ENCODE data around the gene FIBIN. TPM values are rescaled to one million over a fixed set of nuclear protein-coding genes. Genes with fewer than 3 reads are reported as not detected.

The FIBIN gene
- total RNA-seq, 6 experiments from 2014 or later: 38.9 to 101 (median 40.4) TPM

DNA sequence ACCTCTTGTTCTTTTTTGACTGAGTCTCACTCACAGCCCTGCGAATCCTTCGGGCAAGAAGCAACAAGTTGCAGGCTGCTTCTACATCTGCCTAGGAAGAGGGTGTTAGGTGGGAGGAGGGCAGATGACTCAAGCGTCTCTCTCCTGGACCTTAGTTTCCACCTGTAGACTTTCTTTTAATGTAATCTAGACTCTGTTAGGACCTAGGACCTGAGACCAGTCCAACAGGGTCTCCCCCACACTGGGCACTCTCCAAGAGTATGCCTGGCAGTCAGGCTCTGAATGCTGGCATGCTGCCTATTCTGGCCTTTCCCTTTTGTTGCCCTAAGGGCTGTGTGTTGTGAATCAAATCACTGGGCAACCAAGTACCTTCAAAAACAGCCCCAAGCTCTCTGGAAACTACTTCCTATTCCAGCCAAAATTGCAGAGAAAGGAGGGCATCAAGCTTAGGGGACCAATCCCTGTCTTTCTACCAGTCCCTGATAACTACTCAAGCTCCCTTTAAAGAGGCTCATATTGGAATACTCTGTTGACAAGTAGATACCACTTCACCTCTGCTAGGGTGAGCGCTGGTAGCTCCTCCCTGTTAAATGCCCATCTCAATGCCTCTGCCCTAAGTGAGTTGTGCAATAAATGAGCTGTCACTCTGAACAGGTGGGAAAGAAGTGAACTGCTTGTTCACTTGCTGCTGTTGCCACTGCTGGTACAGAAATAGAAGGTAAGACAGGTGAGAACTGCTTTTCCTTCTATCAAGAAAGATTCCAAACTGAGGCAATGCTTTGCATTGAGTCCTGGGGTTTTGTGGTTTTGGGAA, 46.6 kb downstream of the FIBIN start, which contains the start of gene BBOX1:
TSS of gene BBOX1 (plus strand) at position 514 of the 814 bp plus-strand sequence. CDS start 14,616 bp downstream, outside the sequence.
- peak within 1 kb of the TSS; percentile 3; the same call in 1 of the 2 replicates for H3K27ac Mint-ChIP-seq
- TF ChIP-seq, protein P1, sequence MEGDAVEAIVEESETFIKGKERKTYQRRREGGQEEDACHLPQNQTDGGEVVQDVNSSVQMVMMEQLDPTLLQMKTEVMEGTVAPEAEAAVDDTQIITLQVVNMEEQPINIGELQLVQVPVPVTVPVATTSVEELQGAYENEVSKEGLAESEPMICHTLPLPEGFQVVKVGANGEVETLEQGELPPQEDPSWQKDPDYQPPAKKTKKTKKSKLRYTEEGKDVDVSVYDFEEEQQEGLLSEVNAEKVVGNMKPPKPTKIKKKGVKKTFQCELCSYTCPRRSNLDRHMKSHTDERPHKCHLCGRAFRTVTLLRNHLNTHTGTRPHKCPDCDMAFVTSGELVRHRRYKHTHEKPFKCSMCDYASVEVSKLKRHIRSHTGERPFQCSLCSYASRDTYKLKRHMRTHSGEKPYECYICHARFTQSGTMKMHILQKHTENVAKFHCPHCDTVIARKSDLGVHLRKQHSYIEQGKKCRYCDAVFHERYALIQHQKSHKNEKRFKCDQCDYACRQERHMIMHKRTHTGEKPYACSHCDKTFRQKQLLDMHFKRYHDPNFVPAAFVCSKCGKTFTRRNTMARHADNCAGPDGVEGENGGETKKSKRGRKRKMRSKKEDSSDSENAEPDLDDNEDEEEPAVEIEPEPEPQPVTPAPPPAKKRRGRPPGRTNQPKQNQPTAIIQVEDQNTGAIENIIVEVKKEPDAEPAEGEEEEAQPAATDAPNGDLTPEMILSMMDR (IDR thresholded peaks at IDR 0.05): no peak
- peak; percentile 36 for DNase-seq
- no peak within 1 kb of the TSS for H3K4me3 Mint-ChIP-seq
- peaks cover 7% of the 10 kb centered on the region for H3K27me3 Mint-ChIP-seq (ENCODE audit: insufficient read depth)
- H3K36me3 Mint-ChIP-seq (ENCODE audit: low read depth): peaks cover 12% of the 10 kb centered on the region; the same call in 1 of the 2 replicates
- peaks cover 28% of the 10 kb centered on the region for H3K9me3 Mint-ChIP-seq
- H3K4me1 Mint-ChIP-seq (ENCODE audit: low read depth): peaks cover 15% of the 10 kb centered on the region

DNA sequence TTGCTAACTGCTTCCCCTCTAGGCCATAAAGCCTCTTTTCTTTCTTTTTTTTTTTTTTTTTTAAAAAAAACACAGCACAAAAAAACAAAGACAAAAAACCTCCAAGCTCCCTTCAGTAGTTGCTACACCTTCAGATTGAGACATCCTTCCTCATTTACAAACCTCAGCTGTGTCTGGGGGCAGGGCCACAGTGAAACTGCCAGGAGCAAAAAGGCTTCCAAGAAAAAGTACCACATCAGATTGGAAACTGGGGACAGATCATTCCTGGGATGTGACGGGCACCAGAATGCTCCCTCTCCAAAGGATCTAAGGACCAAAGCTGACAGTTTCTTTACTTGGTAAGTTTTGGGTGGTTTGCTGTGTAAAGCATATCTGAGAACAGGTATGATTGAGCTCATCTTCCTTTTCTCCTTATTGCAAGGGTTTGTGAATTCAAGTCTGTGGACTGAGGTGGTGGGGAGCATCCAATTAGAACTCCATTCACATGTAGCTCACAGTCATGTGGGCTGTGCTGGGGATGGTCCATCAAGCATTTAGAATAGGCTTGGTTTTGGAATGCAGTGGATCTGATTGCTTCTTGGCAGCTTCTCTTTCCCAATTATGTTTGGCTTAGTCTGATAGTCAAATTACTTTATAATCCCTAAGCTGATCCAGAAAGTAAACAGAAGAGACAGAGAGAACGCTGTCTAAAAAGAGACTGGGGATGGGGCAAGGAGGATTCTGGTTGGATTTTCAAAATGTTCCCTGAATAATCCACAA, 47.4 kb downstream of the FIBIN start:
- H3K27ac Mint-ChIP-seq: no peak overlapping the region
- no peak for DNase-seq
- H3K4me3 Mint-ChIP-seq: no peak overlapping the region
- peaks cover 7% of the 10 kb centered on the region for H3K27me3 Mint-ChIP-seq (ENCODE audit: insufficient read depth)
- TF ChIP-seq, protein P1 (IDR thresholded peaks at IDR 0.05): no peak
- H3K4me1 Mint-ChIP-seq (ENCODE audit: low read depth): peaks cover 15% of the 10 kb centered on the region
- H3K9me3 Mint-ChIP-seq: peaks cover 21% of the 10 kb centered on the region
- H3K36me3 Mint-ChIP-seq (ENCODE audit: low read depth): peaks cover 12% of the 10 kb centered on the region; the same call in 1 of the 2 replicates

Other genes starting within 250 kb of the FIBIN start
- not detected for gene BBOX1, start 46.7 kb downstream of the FIBIN start, total RNA-seq (2021; fragmentation: NEBNext Ultra II Directional; extraction: Animal tissue kit (Norgen Biotek cat#: 25700))

All from HFFc6 (cell line).